AG20443 (cell line): ENCODE results near the gene CHMP6.

Experiments
- DNase-seq: peaks from one replicate; pipeline ENCODE4 v3.0.0; 2012; ENCODE audit warnings: low spot score, mixed read lengths

Gene CHMP6

DNA sequence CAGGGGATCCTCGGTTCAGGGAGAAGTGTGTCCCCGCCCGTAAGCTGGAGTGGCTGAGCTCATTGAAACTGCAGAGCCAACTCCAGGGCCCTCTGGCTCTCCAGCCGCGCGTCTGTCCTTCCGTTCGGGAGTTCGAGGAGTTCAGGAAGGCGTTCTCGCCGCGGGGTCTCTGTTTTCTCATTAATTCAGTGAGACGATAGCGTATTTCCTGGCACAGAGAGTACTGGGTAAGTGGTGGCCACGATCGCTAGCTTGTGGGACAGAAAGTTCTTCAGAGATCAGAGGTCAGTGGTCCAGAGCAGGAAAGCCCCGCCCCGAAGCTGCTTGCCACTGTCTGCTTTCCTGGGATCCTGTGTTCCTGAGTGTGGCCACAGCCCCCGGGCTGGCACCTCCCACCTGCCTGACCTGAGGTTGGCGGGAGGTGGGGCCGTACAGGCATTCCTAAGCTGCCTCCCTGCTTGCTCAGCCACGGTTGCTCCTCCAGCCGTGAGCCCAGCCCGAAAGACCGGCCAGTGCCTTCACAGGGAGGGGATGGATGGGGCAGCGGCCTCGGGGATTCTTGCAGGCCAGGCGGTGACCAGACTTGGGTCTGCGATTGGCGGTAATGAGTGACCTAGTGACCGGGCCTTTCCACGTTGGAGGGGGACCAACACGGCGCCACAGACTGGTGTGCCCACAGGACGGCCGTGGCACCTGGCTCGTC is 52.2 kb downstream of the CHMP6 start:
- DNase-seq: no peak

DNA sequence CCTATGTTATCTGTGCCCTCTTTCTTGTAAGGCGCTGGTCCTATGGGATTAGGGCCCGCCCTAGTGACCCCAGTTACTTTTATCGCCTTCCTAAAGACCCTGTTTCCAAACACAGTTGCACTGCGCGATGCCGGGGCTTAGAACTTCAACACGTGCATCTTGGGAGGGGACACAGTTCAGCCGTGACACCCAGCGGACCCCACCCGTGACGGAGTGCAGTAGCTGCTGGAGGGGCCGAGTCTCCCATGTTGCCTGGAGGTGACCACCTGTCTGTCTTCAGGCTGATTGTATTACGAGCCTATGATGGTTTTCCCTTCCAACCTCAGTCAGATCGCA is 52.8 kb downstream of the CHMP6 start:
- DNase-seq: no peak

DNA sequence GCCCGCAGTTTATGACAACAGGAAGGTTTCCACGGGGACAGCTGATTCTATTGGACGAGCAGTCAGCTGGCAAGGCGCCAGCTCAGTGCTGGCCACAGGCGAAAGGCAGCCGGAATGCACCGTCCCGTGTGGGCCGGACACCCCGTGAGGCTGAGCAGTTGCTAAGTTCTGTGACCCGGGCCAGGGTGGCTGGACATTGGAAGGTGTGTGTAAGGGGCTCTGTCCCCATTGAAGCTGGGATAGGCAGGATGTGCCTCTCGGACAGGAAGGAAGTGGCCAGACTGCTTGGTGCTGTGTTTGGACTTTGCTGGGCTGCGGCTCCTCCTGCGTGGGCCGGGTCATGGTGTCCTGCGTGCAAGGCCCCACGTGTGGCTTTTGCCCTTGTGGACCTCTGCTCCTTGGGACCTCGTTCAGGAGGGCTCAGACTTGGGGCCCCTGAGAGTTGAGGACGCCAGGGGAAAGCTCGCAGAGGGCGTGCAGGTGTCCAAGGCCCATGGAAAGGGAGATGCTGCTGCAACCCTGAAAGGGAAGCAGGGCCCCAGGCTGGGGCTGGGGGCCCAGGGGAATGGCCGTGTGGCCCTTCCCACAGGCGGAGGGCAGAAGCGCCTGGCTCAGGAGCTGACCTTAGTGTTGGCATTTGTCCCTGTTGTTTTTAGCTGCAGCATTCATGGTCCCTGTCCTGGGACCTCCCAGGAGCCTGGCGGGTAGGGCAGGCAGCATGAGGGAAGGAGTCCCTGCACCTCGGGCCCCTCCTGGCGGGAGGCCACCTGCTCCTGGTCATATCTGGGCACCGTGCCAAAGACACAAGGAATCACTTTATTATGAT is 53.3 kb downstream of the CHMP6 start:
- peak; percentile 84 for DNase-seq

DNA sequence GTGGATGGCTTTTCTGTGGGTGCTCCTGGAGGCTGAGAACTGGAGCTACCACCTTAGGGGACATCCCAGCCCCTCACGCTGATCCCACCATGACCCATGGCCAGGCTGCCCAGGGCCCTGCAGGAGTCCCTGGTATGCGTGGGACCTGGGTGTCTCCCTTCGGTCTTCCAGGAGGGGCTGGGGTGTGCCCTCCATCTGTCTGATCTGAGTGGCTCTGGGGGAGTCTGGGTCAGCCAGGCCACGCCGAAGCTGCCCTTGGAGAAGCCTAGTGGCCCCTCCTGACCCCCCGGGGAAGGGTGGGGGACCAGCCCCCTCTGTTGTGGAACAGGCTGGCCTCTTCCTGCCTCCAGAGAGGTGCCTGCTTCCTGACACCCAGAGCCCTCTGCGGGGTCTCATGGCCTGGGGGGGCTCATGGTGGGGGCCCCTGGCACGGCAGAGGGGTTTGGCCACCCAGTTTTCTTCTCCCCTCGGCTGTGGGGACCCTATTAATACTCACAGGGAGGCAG is 54.0 kb downstream of the CHMP6 start:
- no peak for DNase-seq

DNA sequence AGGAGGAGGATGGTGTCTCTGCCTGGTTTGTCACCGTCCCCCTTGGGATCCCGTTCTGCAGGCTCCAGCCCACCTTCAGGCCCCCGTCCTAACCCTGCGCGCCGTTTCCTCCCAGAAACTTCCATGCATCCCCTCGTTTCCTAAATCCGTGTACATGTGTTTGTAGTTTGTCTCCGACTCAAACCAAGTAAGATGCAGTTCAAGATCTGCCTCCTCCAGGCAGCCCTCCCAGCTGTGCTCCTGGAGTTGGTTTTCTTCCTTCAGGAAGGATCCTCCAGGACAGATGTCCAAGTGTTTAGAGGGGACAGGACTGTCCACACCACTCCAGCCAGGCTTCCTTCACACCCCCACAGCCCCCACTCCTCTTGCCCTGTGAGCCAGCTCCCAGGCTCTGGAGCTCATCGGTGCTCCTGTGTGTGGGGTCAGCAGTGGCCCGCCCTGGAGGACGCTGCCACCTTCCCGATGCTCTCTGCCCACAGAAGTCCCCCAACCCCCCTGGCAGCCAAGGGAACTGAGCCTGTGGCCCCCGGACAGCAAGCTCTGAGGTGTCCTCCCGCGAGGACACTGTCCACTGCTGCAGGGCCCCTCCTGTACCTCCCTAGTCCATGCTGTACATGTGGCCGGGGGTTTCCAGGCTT is 54.6 kb downstream of the CHMP6 start:
- no peak for DNase-seq

DNA sequence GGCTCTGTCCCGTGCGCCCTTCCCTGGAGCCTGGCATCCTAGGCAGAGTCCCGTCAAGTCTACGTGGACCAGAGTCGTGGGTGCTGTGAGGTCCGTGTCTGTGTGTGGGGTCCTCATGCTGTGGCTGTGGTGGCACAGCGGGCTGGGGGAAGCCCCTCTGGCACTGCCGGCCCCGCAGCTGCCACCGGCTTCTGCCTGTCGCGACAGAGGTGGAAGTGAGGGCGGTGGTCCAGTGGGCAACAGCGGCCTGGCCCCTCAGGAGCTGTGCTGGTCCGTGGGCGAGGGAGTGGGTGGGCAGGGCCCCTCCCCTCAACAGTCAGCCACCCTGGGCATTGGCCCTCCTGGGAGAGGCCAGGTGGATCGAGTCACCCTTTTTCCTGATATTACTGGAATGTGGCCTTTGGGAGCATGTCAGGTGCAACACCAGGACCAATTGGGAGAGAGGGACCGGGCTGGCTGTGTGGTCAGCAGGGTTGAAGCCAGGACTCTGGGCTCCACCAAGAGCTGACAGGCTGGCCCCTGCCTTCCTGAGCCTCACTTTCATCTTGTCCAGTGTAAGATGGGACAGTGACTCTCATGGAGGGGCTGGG is 55.2 kb downstream of the CHMP6 start:
- DNase-seq: no peak

DNA sequence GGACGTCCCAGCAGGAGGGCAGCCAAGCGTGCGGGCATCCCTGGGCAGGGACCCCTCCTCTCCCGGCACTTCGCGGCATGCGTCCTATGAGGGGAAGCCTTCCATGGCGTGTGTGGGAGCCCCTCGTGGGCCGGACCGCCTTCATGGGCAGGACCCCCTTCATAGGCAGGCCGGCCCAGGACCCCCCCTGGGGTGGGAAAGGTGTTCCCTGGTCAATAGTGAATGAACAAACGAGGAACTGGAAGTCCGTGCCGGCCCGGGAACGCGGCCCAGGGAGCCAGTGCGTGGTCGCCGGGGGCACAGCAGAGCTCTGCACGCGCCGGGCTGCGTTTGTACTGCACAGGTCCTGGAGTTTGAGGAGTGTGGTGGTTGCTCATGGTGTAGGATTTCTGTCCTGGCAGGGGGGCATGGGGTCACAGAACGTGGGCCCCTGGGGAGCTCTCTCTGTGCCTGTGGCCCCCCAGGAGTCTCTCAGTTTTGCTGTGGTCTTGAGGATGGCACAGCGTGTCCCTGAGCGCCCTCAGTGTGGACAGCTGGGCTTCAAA is 57.3 kb downstream of the CHMP6 start:
- no peak for DNase-seq

DNA sequence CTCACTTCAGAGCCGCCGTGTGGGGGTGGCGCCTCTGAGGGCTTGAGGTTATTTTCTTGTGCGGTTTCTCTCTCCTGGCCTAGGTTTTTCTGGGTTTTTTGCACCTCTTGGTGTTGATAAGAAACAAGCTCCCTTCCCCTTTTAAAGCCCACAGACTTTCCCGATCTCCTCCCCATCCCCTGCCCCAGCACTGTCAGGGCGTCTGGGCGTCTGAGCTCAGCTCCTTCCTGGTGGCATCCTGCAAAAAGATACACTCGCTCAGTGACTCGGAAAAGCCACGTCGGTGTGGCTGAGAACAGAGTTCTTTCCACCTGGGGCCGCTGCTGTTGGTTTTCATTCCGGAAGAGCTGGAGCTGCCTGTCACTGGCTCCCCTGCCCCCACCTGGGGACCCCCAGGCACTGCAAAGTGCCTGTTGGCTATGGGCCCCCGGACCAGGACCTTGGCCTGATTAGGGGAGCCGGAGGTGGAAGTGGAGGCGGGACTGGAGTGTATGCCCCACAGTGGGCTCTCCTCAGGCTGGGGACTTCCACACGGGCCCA is 57.8 kb downstream of the CHMP6 start:
- DNase-seq: no peak
